Measurements from ENCODE around the gene TSSK3. TPM values are rescaled to one million over a fixed set of nuclear protein-coding genes. Genes with fewer than 3 reads are reported as not detected.

TSSK3 gene
- total and polyA plus RNA-seq, 9 of the 15 experiments (the other 6 are each of a cell fraction or from before 2014, with no cell fraction given): 0.27 to 2.8 (median 1.9) TPM

- peaks cover 85% of the 10 kb centered on the region for H3K79me2 ChIP-seq (ENCODE audit: control insufficient read depth, insufficient read depth, low read length)
- POLR2A ChIA-PET: interaction anchor here (0.5 to 7.7 kb wide), 16 partner anchors 8 to 547 kb away, joined by 3 to 62 read pairs (median 4); partner anchors contain the start of gene MARCKSL1
- TF ChIP-seq BCL6 (CRISPR knock-in tag; IDR thresholded peaks at IDR 0.05) (no peak), ZNF507 (tag; conservative IDR thresholded peaks at IDR 0.05) (no peak), ZKSCAN8 (CRISPR knock-in tag; IDR thresholded peaks at IDR 0.05) (no peak), ATF7 (IDR thresholded peaks at IDR 0.05) (peak; percentile 85), HCFC1 (IDR thresholded peaks at IDR 0.05; ENCODE audit: low read depth, low read length) (peak; percentile 26), RBM14 (IDR thresholded peaks at IDR 0.05; ENCODE audit: borderline replicate concordance, insufficient read depth, low read depth, low read length) (no peak), MXI1 (IDR thresholded peaks at IDR 0.05; ENCODE audit: low read depth, low read length) (peak; percentile 70; the same call in 1 of the 2 replicates), ZNF134 (CRISPR knock-in tag; conservative IDR thresholded peaks at IDR 0.05) (no peak), RREB1 (CRISPR knock-in tag; IDR thresholded peaks at IDR 0.05) (0 out of 2 replicates have a peak, but pooled peaks have one; percentile 55), E4F1 (CRISPR knock-in tag; IDR thresholded peaks at IDR 0.05; ENCODE audit: borderline replicate concordance) (no peak)
Observed at GRCh38 chr1:32390904-32391870, 28.8 kb downstream of the TSSK3 start.

More at GRCh38 chr1:32390904-32391870, 28.8 kb downstream of the TSSK3 start:
- H3K27ac ChIP-seq (ENCODE audit: extremely low read depth, low read depth, low read length): peak overlapping the region; percentile 95
- peaks cover 8% of the 10 kb centered on the region; the same call in 1 of the 2 replicates for H4K20me1 ChIP-seq (replicated peaks; ENCODE audit: control insufficient read depth, insufficient read depth, low read length)
- in situ Hi-C loops (cut with MboI): no loop called here
- CTCF ChIA-PET (ENCODE audit: low intra/inter-chr PET ratio): no interaction called here
- intact Hi-C loops (cut with micrococcal nuclease): loop anchor here (1.0 to 5.0 kb wide), 3 partner anchors 23 to 426 kb away; partner anchors contain the start of genes MARCKSL1, S100PBP and YARS1
- peak; percentile 66 to 97 (median 79) for DNase-seq (ENCODE audit: extremely low read depth in 1 of 4, low spot score in 3 of 4)
- H3K9ac ChIP-seq (ENCODE audit: insufficient read depth in 1 of 2, low read depth in 2 of 2, low read length in 2 of 2): peak overlapping the region; percentile 15 to 94; a peak in 3 of 4 replicates
- peaks cover 11% of the 10 kb centered on the region for H3K9me1 ChIP-seq (ENCODE audit: control insufficient read depth, insufficient read depth, low read length)
- peak overlapping the region; percentile 93 for H3K4me2 ChIP-seq (ENCODE audit: insufficient read depth, low read length)
- H3K36me3 ChIP-seq (ENCODE audit: control insufficient read depth, insufficient read depth, low read length): peaks cover 62% of the 10 kb centered on the region
- peak overlapping the region; percentile 68 for H3K4me3 ChIP-seq
- no peak overlapping the region for H2AFZ ChIP-seq (ENCODE audit: low read depth, low read length)
- H3K4me1 ChIP-seq (replicated peaks in 1 of 2; ENCODE audit: control insufficient read depth in 2 of 2, insufficient read depth in 2 of 2, low read length in 2 of 2): peaks cover 52 to 57% of the 10 kb centered on the region in 2 experiments
- peak; percentile 97 for FAIRE-seq
- no peaks in the 10 kb centered on the region; the same call in 1 of the 2 replicates for H3K9me3 ChIP-seq (replicated peaks; ENCODE audit: control insufficient read depth, insufficient read depth, low read depth, low read length)
- BruUV-seq (replicated peaks): no TSS peak
- WGBS (ENCODE audit: insufficient coverage, low coverage, missing lambda C conversion rate): 1% methylated on average over 8 of the region's 8 CpGs
- peak; percentile 57 for ATAC-seq
- H3K27me3 ChIP-seq (ENCODE audit: control insufficient read depth in 2 of 2, insufficient read depth in 2 of 2, low read length in 2 of 2): no peaks in the 10 kb centered on the region
